Left hindlimb (tissue), 1 donor: ENCODE data around the gene SYT14.
"Not testable (repeated sequence)": the region's sequence is repeated elsewhere in the genome, so short reads cannot be mapped to it uniquely, and the experiment has no call there.

ENCODE experiments used
- DNase-seq: peaks from one replicate; pipeline ENCODE4 v3.0.0-alpha.2; 2018

The SYT14 gene

GRCh38 chr1:209945377-209945776, 7.4 kb downstream of the SYT14 start:
- DNase-seq, result no peak

GRCh38 chr1:209948155-209948554, 10.1 kb downstream of the SYT14 start:
- DNase-seq, result no peak

GRCh38 chr1:209956116-209956515, 18.1 kb downstream of the SYT14 start:
- no peak for DNase-seq

- DNase-seq, result no peak
Observed at GRCh38 chr1:209959623-209960022, 21.6 kb downstream of the SYT14 start.

GRCh38 chr1:209960926-209961325, 22.9 kb downstream of the SYT14 start:
- no peak for DNase-seq

GRCh38 chr1:209962388-209962787, 24.4 kb downstream of the SYT14 start:
- DNase-seq, result no peak

GRCh38 chr1:209962856-209963255, 24.8 kb downstream of the SYT14 start:
- no peak for DNase-seq

GRCh38 chr1:209965996-209966395, 28.0 kb downstream of the SYT14 start:
- DNase-seq, result no peak

- DNase-seq, result not testable (repeated sequence)
Observed at GRCh38 chr1:209978721-209979120, 40.7 kb downstream of the SYT14 start.

GRCh38 chr1:209983953-209984352, 45.9 kb downstream of the SYT14 start:
- no peak for DNase-seq

GRCh38 chr1:209985002-209985401, 47.0 kb downstream of the SYT14 start:
- DNase-seq, result no peak

GRCh38 chr1:209988706-209989105, 50.7 kb downstream of the SYT14 start:
- no peak for DNase-seq

- DNase-seq, result no peak
Observed at GRCh38 chr1:209989525-209989924, 51.5 kb downstream of the SYT14 start.

GRCh38 chr1:209993061-209993830, 55.2 kb downstream of the SYT14 start:
- no peak for DNase-seq

- no peak for DNase-seq
Observed at GRCh38 chr1:209996348-209996747, 58.3 kb downstream of the SYT14 start.

- no peak for DNase-seq
Observed at GRCh38 chr1:209999005-209999404, 61.0 kb downstream of the SYT14 start.

GRCh38 chr1:210001751-210002150, 63.7 kb downstream of the SYT14 start:
- DNase-seq, result no peak

- DNase-seq, result no peak
Observed at GRCh38 chr1:210003501-210003900, 65.5 kb downstream of the SYT14 start.

GRCh38 chr1:210010161-210010560, 72.1 kb downstream of the SYT14 start:
- DNase-seq, result no peak

GRCh38 chr1:210021145-210021860, 83.3 kb downstream of the SYT14 start:
- DNase-seq, result no peak

- no peak for DNase-seq
Observed at GRCh38 chr1:210022044-210022443, 84.0 kb downstream of the SYT14 start.

- no peak for DNase-seq
Observed at GRCh38 chr1:210024282-210024681, 86.3 kb downstream of the SYT14 start.

GRCh38 chr1:210024996-210025395, 87.0 kb downstream of the SYT14 start:
- no peak for DNase-seq

GRCh38 chr1:210025870-210026269, 87.9 kb downstream of the SYT14 start:
- no peak for DNase-seq
